ENCODE data around the gene PARD3B.

- no peak for TF ChIP-seq CTCF (IDR thresholded peaks at IDR 0.05)
- no peak for TF ChIP-seq POLR2A (IDR thresholded peaks at IDR 0.05)
These were observed 765.9 kb downstream of the PARD3B start for GRCh38 chr2:205311201-205311600.
